HG02981 (cell line): ENCODE results near the gene OR2AG1.
"Not testable (repeated sequence)": the region's sequence is repeated elsewhere in the genome, so short reads cannot be mapped to it uniquely, and the experiment has no call there.

Source experiments
- ATAC-seq: cut with Tn5 transposase; IDR thresholded peaks from one replicate; pipeline ENCODE4 v1.9.1; 2021; ENCODE audit warnings: mild to moderate bottlenecking, moderate library complexity; ENCODE audit not compliant: unreplicated experiment

OR2AG1 gene

DNA sequence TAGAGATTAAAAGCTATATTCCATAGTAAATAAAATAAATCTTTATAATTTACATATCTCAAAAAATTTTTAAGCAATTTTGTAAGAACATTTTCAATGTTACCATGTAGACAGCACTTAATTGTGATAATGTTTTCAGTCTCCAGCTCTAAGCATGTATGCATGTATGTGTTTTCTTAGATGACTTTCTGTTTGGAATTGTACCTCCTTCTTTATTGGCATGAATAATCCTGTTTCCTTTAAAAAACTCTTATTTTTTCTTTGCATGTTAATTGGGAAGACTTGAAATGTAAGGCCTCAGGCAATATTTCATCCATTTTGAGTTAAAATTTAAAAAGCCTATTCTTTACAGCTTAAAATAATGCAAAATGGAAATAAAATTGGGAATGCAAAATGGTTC lies 2.0 kb upstream of the OR2AG1 start:
- ATAC-seq = no peak

DNA sequence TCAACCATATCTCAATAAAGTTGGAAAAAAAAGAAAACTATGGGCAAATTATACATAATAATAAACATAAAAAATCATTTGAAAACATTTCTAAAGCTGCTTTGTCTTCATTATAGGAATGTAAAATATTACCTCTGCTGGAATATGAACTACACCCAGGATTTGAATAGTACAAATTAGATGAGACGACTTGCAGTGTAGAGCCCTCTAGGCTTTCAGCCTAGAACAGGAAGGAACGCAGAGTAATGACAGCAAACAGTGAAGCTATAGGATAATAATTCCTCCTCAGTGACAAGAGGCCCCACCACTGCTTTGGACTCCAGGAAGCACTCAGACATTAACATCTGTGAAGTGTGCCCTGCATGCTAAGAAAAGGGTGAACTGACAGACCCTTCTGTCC lies 7.7 kb downstream of the OR2AG1 start:
- no peak for ATAC-seq

DNA sequence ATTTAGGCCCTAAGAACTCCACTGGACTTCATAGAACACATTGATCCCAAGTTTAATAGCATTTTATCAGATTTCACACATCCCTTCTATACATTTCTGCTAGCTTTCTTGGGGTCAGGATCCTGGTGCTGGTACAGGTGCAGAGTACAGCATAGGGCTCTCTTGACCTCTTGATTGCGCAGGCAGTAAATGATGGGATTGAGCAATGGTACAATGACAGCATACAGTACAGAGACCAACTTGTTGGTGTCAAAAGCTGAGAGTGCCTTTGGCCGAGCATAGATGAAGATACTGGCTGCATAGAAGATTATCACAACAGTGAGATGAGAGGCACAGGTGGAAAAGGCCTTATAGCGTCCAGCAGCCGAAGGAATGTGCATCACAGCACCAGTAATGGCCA lies 11.8 kb downstream of the OR2AG1 start:
- ATAC-seq = no peak

DNA sequence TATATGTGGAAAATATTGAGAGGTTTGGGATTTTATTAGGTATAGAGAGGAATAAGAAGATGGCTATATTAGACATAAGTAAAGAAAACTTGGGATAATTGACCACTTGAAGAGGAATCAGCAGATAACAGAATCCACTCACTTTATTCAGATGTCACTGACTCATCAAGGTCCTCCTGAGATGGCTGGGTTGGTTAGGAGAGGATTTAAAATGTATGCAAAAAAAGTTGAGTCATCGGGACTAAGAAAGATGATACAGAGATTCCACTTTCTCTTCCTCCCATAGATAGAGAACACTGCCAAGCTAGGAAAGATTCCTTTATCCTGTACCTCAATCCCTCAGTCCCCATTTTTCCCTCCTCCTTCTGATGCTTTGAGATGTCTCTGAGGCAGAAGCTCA lies 16.6 kb downstream of the OR2AG1 start, which contains the start of gene OR6A2:
OR6A2 (minus strand) TSS at position 288 of the 400 bp plus-strand sequence. CDS start 3,981 bp downstream, outside the sequence.
- no peak for ATAC-seq

DNA sequence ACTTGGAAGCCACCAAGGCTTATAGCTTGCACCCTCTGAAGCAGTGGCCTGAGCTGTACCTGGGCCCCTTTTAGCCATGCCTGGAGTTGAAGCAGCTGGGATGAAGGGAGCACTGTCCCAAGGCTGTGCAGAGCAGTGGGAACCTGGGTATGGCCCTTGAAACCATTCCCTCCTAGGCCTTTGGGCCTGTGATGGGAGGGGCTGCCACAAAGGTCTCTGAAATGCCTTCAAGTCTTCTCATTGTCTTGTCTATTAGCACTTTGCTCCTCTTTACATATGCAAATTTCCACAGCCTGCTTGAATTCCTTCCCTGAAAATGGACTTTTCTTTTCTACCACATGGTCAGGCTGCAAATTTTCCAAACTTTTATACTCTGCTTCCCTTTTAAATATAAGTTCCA lies 18.3 kb downstream of the OR2AG1 start:
- ATAC-seq = not testable (repeated sequence)

DNA sequence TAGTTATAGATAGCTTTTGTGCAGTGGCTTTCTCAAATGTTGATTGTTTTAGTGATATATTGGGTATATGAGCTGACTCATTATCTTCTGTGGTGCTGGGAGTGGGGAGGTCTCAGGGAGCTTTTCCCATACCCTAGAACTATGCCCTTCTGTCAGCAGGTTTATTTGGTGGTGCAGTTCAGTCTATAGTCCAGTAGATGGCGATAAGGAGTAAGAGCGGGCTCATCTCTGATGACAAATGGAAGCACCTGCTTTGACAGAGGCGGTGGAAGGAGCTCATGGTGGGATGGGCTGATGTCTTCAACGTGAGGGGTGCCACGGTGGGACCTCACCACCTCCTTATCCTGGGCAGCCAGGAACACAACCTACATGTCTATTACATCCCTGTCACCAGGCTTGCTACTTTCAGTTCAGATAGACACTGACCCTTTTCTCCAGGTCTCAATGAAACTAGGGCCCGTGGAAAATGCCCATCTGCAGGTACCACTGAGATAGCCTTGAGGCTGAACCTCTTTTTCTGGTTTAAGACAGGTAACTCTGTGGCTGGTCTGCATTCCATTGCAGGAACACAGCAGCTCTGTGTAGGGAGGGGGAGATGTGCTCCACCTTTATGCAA lies 29.7 kb downstream of the OR2AG1 start:
- ATAC-seq = peak; percentile 97

DNA sequence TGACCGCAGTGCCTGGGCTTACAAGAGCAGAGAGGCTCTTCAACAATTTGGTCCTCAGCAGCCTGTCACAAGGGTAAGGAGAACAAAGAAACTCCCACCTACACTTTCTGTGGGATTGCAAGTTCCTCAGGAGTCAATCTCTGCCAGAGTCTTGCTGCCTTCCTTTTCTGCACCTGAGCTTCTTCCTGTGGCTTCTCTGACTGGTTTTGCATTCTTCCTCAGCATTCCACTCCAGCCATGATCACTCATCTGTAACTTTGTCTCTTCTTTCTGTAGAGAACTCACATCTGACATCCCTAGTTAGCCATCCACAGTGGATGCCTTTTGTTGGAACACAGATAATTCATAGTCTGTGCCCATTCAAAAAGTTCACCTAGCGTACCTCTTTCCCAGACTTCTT lies 30.8 kb downstream of the OR2AG1 start:
- no peak for ATAC-seq

DNA sequence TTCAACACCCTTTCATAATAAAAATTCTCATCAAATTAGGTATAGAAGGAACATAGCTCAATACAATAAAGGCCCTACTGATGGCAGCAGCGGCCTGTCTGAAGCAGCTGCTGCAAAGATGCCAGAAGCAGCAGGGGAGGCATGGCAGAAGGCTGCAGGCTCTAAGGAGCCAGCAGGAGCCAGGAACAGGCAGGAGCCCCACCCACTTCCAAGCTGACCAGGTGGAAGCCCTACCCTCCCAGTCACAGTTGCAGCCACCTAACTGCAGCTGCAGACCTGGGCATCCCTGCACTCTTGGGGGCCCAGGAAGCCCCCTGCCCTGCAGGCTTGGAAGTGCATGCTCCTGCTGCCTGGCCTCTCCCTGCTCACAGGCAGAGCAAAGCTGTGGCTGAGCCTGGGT lies 34.9 kb downstream of the OR2AG1 start:
- no peak for ATAC-seq

DNA sequence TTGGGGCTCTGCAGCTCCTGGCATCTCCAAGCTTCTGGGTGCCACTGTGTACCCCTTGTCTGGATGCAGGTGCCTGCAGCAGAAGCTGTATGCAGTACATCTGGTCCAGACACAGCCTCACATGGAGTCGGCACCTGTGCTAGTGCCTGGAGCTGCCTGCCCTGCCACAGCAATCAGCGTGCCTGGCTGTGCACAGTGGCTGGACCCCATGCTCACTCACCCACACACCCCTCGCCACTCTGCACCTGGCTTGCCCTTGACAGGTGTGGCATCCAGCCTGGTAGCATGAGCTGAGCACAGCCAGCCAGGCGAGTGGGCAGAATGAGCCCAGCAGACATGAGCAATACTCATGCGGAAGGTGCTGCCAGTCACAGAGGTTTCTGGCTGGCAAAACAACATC lies 36.1 kb downstream of the OR2AG1 start:
- ATAC-seq = no peak

DNA sequence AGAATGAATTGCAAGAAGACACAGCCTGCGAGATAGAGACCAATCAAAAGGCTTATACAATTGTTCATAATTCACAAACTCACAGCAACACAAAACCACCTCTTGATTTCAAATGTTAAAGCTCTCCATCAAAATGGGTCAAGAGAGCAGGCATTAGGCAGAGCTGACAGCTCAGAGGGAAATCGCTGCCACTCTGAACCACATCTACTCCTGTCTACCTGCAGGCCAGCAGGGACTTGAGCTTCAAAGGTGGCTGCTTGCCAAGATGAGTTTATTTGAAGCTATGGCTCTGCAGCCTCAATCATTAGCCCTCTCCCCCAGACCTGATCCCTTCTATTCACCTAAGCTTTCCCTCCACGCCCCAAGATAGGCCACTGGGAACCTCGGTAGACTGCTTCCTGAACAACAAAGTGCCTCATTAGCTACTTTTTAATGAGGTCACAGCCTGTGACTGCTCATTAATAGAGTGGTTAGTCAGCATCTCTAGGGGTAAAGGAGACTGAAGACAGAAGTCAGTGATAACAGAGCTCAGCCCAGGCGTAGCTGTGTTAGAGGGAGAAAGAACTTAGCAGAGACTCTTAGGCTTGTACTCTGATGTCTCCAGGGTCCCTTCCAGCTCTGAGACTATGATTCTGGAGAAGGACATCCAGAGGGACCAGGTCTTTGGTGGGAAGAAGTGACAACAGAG lies 41.5 kb downstream of the OR2AG1 start:
- ATAC-seq = no peak

DNA sequence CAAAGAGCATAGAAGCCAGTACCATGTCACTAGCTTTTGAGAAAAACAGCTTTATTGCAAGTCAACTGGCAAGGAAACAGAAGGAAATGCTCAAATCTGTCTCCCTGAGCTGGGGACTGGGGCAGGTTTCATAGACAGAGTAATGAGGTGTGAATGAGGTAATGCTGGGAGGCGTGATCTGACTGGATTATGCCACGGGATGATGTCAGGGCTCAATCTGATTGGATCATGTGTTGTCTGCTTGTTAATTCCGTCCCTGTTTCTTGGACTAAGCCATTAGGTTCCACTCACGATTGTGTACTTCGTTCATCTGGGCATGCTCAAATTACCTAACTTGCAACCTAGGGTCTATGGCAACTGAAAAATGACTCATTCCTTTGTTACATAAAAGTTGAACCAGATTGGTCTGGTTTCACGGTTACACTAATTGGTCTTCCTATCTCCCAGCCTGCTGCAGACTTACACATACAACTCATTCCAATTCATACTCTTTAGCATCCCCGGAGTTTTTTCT lies 42.5 kb downstream of the OR2AG1 start:
- ATAC-seq = no peak

DNA sequence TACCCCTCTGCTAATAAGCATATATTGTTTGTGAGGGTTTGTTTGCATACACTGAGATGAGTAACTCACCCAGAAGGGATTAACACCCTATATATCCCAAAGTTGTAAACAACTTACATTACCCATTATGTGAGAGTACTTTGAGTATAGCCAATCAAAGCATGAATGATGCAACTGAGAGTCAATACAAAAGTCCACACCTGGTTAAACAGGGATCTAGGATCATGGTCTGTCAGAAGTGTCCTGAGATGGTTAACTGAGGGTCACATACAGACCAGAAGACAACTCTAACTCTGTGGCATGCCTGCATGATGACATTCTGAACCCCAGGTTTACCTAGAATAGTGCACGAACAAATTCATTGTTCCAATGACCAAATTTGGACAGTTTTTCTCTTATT lies 45.3 kb downstream of the OR2AG1 start:
- ATAC-seq = no peak

DNA sequence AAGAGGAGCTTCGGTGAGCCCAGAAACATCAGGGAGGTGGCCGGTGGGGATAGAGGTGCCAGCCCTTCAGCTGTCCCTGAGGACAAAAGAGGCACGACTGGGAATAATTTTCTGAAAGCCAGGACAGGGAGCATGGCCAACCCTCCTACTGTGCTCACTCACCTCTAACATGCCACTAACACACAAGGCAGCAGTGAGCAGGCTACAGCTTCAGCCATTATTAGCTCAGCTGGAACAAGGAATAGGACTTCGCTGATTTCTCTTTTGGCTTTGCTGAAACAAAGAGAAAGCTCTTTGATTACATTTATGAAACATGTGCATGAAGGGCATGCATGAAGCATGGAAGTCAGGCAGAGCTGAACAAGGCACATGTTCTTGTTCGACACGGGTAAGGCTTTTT lies 50.5 kb downstream of the OR2AG1 start:
- ATAC-seq = no peak

DNA sequence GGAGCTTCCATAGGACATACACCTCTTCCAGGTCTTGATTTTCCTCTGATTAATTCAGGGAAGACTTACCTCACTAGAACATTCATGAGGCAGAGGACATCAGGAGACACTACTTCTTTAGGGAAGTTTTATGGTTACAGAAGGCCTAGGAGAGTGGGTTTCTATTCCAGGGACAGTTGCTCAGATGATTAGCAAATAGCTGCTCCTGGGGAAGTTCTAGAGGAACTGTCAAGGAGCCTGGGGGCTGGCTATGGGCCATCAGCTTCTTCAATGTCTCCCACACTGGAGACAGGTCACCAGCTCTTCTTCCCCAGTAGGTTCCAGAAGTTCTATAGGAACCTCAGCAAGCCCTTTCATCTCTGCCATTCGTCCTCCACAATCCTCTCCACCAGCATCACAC lies 51.2 kb downstream of the OR2AG1 start:
- no peak for ATAC-seq
